Stimulated activated memory B cell treated with anti-CD40 and anti-IgM and Interleukin-4, amounts not matched to agents 10 μg/mL and 1 μg/mL and 100 μg/mL, for 72 hours (primary cell): ENCODE results near the gene DNASE1.
"Not testable (repeated sequence)": the region's sequence is repeated elsewhere in the genome, so short reads cannot be mapped to it uniquely, and the experiment has no call there.

Experiments
- ATAC-seq: fragments of 150-1000 bp; cut with Tn5 transposase; 2 replicates; pipeline ENCODE4 v1.10.0; 2021
- H3K27ac Mint-ChIP-seq: one replicate; pipeline ENCODE4 v1.8.0; 2022; ENCODE audit warnings: mild to moderate bottlenecking, mixed read lengths
- H3K27me3 Mint-ChIP-seq: one replicate; pipeline ENCODE4 v1.8.0; 2022; ENCODE audit warnings: mixed read lengths
- H3K36me3 Mint-ChIP-seq: one replicate; pipeline ENCODE4 v1.8.0; 2022; ENCODE audit warnings: mixed read lengths
- H3K4me1 Mint-ChIP-seq: one replicate; pipeline ENCODE4 v1.8.0; 2022; ENCODE audit warnings: mixed read lengths
- H3K4me3 Mint-ChIP-seq: one replicate; pipeline ENCODE4 v1.8.0; 2022; ENCODE audit warnings: mild to moderate bottlenecking, moderate library complexity, mixed read lengths
- H3K9me3 Mint-ChIP-seq: one replicate; pipeline ENCODE4 v1.8.0; 2022; ENCODE audit warnings: mixed read lengths

The DNASE1 gene

DNA sequence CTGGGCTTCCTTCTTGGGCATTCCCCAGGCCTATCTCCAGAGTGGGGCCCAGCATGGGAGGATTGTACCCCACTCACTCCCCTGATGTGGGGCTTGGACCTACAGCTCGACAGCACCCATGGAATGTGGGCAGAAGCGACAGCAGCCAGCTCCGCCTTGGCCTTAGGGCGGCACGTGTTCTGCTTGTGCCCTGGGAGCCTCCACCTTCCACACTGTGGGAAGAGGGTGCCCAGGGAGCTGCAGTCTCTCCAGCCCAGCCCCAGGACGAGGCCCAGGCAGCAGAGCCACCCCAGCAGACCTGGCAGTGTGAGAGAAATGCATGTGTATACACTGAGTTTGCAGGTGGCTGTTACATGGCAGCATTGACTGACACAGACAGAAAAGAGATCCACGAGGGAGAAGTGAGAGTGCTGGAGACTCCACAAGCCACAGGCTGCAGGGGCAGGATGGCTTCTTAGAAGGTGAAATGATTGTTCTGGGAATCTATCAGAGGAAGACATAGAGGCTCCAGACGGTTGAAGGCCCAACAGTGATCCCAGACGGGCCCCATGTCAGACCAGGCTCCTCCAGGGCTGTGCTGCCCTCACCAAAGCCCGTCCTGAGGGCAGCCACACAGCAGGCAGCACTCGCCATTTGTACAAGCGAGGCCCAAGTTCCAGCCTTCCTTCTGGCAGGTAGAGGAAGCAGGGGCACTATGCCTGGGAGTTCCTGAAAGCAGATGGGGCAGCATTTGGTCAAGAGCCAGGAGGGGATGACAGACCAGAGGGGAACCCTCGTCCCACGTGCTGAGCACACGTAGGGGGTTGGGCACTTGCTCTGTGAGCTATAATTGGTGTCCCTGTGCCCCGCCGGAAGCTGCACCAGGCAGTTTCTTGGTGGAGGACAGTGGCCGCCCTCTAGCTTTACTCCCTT, 2.8 kb upstream of the DNASE1 start:
- no peaks in the 10 kb centered on the region for H3K27me3 Mint-ChIP-seq
- no peak overlapping the region for H3K4me3 Mint-ChIP-seq
- H3K9me3 Mint-ChIP-seq = no peaks in the 10 kb centered on the region
- peaks cover 7% of the 10 kb centered on the region for H3K4me1 Mint-ChIP-seq
- H3K36me3 Mint-ChIP-seq = peaks cover 37% of the 10 kb centered on the region
- no peak for ATAC-seq
- peak overlapping the region; percentile 22 for H3K27ac Mint-ChIP-seq

DNA sequence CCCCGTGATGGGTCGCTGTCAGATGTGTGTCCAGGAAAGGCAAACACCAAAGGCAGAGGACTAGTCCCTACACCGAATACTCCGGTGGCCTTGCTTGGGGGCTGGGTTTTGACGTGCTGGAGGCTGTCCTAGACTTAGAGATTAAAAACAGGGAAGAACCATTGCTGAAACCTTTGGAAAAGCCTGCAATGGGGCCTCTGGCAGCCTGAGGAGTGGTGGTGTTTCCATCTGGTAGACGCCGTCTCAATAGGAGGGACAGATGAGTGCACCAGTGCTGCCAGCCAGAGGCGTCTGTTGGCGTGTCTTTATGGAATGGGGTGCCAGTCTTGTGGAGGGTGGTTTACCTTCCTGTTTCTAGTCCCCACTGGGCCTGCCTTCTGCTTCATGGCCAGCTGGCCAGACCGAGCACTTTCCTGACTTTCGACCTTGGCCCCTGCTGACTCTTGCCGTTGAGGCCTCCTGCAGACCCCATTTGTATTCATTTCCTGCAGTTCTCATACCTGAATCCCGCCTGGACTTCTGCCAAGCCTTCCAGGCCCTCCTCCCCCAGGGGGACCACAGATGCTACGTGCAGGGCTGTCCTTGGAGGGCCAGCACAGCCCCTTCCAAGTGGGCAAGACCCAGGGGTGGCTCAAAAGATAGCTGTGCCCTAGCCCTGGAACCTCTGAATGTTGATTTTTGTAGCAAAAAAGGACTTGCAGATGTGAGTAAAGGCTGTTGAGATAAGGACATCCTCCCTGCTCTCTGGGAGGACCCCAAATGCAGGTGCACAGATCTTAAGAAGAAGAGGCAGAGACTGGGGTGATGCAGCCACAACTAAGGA, 1.9 kb upstream of the DNASE1 start:
- no peak for ATAC-seq
- Mint-ChIP-seq H3K36me3 (peaks cover 45% of the 10 kb centered on the region), H3K27me3 (no peaks in the 10 kb centered on the region), H3K9me3 (no peaks in the 10 kb centered on the region), H3K27ac (no peak overlapping the region), H3K4me1 (peaks cover 13% of the 10 kb centered on the region), H3K4me3 (no peak overlapping the region)

DNA sequence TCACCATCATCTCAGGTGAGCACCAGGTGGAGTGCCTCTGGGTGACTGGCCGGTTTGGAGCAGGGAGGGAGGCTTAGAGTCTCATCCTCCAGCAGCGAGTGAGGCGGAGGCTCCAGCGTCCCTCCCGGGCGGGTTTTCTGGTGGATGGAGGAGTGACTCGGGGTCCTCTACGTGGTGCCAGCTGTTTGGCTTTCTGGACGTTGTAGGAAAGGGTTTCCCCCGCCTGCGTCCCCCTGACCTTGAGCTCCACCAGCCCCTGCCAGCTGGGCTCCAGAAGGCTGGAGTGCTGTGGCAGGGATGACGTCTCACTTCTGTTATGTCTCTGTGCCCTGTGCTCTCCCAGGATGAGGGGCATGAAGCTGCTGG, 522 bp downstream of the DNASE1 start:
- Mint-ChIP-seq H3K4me3 (no peak overlapping the region), H3K36me3 (peaks cover 69% of the 10 kb centered on the region), H3K4me1 (peaks cover 13% of the 10 kb centered on the region), H3K27ac (no peak overlapping the region), H3K9me3 (no peaks in the 10 kb centered on the region), H3K27me3 (no peaks in the 10 kb centered on the region)
- no peak for ATAC-seq

- Mint-ChIP-seq H3K9me3 (no peaks in the 10 kb centered on the region), H3K4me1 (peaks cover 13% of the 10 kb centered on the region), H3K36me3 (peaks cover 69% of the 10 kb centered on the region), H3K27me3 (no peaks in the 10 kb centered on the region), H3K27ac (no peak overlapping the region), H3K4me3 (no peak overlapping the region)
- no peak for ATAC-seq
Measured at GRCh38 chr16:3655396-3656159, 1.1 kb downstream of the DNASE1 start.

DNA sequence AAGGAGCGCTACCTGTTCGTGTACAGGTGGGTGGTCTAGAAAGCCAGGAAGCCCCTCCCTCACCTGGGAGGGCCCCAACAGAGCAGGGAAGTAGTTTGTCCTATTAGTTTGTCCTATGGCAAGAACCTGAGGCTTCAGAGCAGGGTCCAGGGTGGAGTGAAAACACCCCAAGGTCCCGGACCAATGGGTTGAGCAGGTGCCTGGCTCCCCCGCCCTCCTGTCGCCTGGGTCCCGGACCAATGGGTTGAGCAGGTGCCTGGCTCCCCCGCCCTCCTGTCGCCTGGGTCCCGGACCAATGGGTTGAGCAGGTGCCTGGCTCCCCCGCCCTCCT, 1.6 kb downstream of the DNASE1 start:
- H3K27me3 Mint-ChIP-seq, H3K4me3 Mint-ChIP-seq, ATAC-seq, H3K27ac Mint-ChIP-seq, H3K9me3 Mint-ChIP-seq: not testable (repeated sequence)
- Mint-ChIP-seq H3K36me3 (peaks cover 70% of the 10 kb centered on the region), H3K4me1 (peaks cover 16% of the 10 kb centered on the region)

GRCh38 chr16:3656491-3657468, 2.3 kb downstream of the DNASE1 start:
- no peaks in the 10 kb centered on the region for H3K9me3 Mint-ChIP-seq
- no peaks in the 10 kb centered on the region for H3K27me3 Mint-ChIP-seq
- peaks cover 19% of the 10 kb centered on the region for H3K4me1 Mint-ChIP-seq
- no peak for ATAC-seq
- H3K4me3 Mint-ChIP-seq = no peak overlapping the region
- H3K27ac Mint-ChIP-seq = no peak overlapping the region
- H3K36me3 Mint-ChIP-seq = peaks cover 68% of the 10 kb centered on the region

DNA sequence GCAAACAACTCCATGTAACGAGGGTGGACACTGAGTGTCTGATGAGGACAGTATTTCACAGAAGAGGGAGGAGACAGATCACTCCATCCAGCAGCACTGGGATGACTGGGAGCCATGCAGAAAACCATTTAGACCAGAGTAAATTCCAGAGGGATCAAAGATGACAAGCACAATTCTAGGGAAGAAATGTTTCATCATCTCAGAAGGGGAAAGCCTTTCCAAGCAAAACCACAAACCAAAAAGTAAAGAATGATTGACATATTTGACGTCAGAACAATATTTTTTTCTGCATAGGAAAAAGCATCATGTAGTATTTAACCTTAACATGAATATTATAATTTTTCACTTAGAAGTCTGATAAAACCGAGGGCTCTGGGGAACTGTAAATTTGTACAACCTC, 4.8 kb downstream of the DNASE1 start:
- Mint-ChIP-seq H3K9me3 (no peaks in the 10 kb centered on the region), H3K4me3 (no peak overlapping the region), H3K27ac (no peak overlapping the region), H3K36me3 (peaks cover 78% of the 10 kb centered on the region), H3K27me3 (no peaks in the 10 kb centered on the region), H3K4me1 (peaks cover 14% of the 10 kb centered on the region)
- no peak for ATAC-seq

DNA sequence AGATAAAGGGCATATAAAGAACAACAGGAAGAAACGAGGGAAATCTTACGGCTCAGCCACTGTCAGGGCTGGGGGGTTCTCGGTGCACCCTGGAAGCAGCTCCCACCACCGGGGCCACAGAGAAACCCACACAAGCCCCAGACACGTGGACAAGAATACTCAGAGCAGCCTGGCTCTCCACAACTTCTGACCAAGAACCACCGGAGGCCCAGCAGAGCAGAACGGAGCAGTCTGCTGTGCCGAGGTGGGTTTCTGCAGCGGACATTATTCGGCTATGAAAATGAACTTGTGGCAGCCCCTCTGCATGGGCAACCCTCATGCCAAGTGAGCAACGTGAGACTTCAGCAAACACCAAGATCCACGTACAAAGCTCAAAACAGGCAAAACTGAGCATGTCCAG, 6.8 kb downstream of the DNASE1 start:
- peak overlapping the region; percentile 57 for H3K27ac Mint-ChIP-seq
- no peaks in the 10 kb centered on the region for H3K27me3 Mint-ChIP-seq
- no peak for ATAC-seq
- peaks cover 73% of the 10 kb centered on the region for H3K36me3 Mint-ChIP-seq
- no peak overlapping the region for H3K4me3 Mint-ChIP-seq
- H3K9me3 Mint-ChIP-seq = no peaks in the 10 kb centered on the region
- H3K4me1 Mint-ChIP-seq = peaks cover 17% of the 10 kb centered on the region

- no peaks in the 10 kb centered on the region for H3K9me3 Mint-ChIP-seq
- no peak overlapping the region for H3K27ac Mint-ChIP-seq
- H3K4me3 Mint-ChIP-seq = no peak overlapping the region
- no peaks in the 10 kb centered on the region for H3K27me3 Mint-ChIP-seq
- peaks cover 15% of the 10 kb centered on the region for H3K4me1 Mint-ChIP-seq
- peak; percentile 31 for ATAC-seq
- peaks cover 71% of the 10 kb centered on the region for H3K36me3 Mint-ChIP-seq
Measured at GRCh38 chr16:3661922-3662321, 7.4 kb downstream of the DNASE1 start.

DNA sequence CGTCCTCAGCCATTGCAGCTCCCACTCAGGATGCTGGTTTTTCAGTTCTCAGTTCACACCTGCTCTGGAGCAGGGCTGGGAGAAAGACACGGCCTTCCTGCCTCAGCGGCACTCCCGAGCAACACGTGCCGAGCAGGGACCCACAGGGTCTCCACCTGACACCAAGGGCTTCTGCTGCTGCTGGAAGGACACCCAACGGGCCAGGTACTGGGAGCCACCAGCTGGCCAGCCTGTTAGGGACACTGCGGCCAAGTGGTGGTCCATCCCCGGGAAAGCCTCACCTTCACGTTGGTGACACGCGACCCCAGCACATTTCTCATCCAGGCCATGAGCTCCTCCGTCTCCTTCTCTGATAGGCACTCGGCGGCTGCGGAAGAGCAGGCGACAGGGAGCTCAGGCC, 8.1 kb downstream of the DNASE1 start:
- Mint-ChIP-seq H3K9me3 (no peaks in the 10 kb centered on the region), H3K36me3 (peaks cover 68% of the 10 kb centered on the region), H3K4me3 (no peak overlapping the region), H3K4me1 (peaks cover 11% of the 10 kb centered on the region), H3K27ac (no peak overlapping the region), H3K27me3 (no peaks in the 10 kb centered on the region)
- ATAC-seq = no peak

GRCh38 chr16:3664187-3664896, 9.9 kb downstream of the DNASE1 start:
- H3K27me3 Mint-ChIP-seq = no peaks in the 10 kb centered on the region
- no peak for ATAC-seq
- no peak overlapping the region for H3K27ac Mint-ChIP-seq
- H3K36me3 Mint-ChIP-seq = peaks cover 59% of the 10 kb centered on the region
- no peak overlapping the region for H3K4me3 Mint-ChIP-seq
- H3K4me1 Mint-ChIP-seq = peaks cover 11% of the 10 kb centered on the region
- no peaks in the 10 kb centered on the region for H3K9me3 Mint-ChIP-seq

GRCh38 chr16:3665508-3665907, 11.0 kb downstream of the DNASE1 start:
- Mint-ChIP-seq H3K4me3 (no peak overlapping the region), H3K27ac (no peak overlapping the region), H3K27me3 (no peaks in the 10 kb centered on the region), H3K4me1 (peaks cover 11% of the 10 kb centered on the region), H3K36me3 (peaks cover 61% of the 10 kb centered on the region), H3K9me3 (no peaks in the 10 kb centered on the region)
- ATAC-seq = no peak

GRCh38 chr16:3668626-3669025, 14.1 kb downstream of the DNASE1 start:
- Mint-ChIP-seq H3K4me3 (no peak overlapping the region), H3K27me3 (no peaks in the 10 kb centered on the region), H3K27ac (no peak overlapping the region), H3K36me3 (peaks cover 60% of the 10 kb centered on the region), H3K4me1 (peaks cover 5% of the 10 kb centered on the region), H3K9me3 (no peaks in the 10 kb centered on the region)
- ATAC-seq = no peak

GRCh38 chr16:3669082-3669481, 14.6 kb downstream of the DNASE1 start:
- Mint-ChIP-seq H3K4me1 (peaks cover 5% of the 10 kb centered on the region), H3K27me3 (no peaks in the 10 kb centered on the region), H3K36me3 (peaks cover 63% of the 10 kb centered on the region), H3K9me3 (no peaks in the 10 kb centered on the region), H3K27ac (no peak overlapping the region), H3K4me3 (no peak overlapping the region)
- no peak for ATAC-seq
